HEK293 (cell line): ENCODE measurements around the gene IDUA.

ENCODE experiments used
- GLIS1 ChIP-seq: fragments of 450-650 bp; formaldehyde crosslinking; IDR thresholded peaks from 2 replicates; pipeline ENCODE4 v1.5.1; 2016; ENCODE audit warnings: missing biosample characterization, missing genetic modification characterization
- PRDM1 ChIP-seq: fragments of 450-650 bp; formaldehyde crosslinking; IDR thresholded peaks from 2 replicates; pipeline ENCODE4; 2016; ENCODE audit warnings: missing biosample characterization, missing genetic modification characterization
- SP2 ChIP-seq: fragments of 450-650 bp; formaldehyde crosslinking; IDR thresholded peaks from 2 replicates; pipeline ENCODE4 v1.5.1; 2016; ENCODE audit warnings: missing biosample characterization, missing genetic modification characterization
- WT1 ChIP-seq: fragments of 450-650 bp; formaldehyde crosslinking; IDR thresholded peaks from 2 replicates; pipeline ENCODE4 v1.5.1; 2016; ENCODE audit warnings: missing biosample characterization, missing genetic modification characterization
- ZBTB7A ChIP-seq: fragments of 450-650 bp; formaldehyde crosslinking; IDR thresholded peaks from 2 replicates; pipeline ENCODE4 v1.5.1; 2016; ENCODE audit warnings: low read depth, missing biosample characterization, missing genetic modification characterization
- ZFHX2 ChIP-seq: fragments of 450-650 bp; formaldehyde crosslinking; conservative IDR thresholded peaks from 2 replicates; pipeline ENCODE4 v1.5.1; 2016; ENCODE audit warnings: missing biosample characterization, missing genetic modification characterization
- ZFP37 ChIP-seq: fragments of 450-650 bp; formaldehyde crosslinking; IDR thresholded peaks from 2 replicates; pipeline ENCODE4 v1.5.1; 2016; ENCODE audit warnings: missing biosample characterization, missing genetic modification characterization
- ZIC2 ChIP-seq: fragments of 450-650 bp; formaldehyde crosslinking; IDR thresholded peaks from 2 replicates; pipeline ENCODE4 v1.5.1; 2016; ENCODE audit warnings: missing biosample characterization, missing genetic modification characterization
- ZNF202 ChIP-seq: fragments of 450-650 bp; formaldehyde crosslinking; IDR thresholded peaks from 2 replicates; pipeline ENCODE4 v1.5.1; 2016; ENCODE audit warnings: missing biosample characterization, missing genetic modification characterization, borderline replicate concordance
- ZNF335 ChIP-seq: fragments of 450-650 bp; formaldehyde crosslinking; conservative IDR thresholded peaks from 2 replicates; pipeline ENCODE4 v1.5.1; 2016; ENCODE audit warnings: missing biosample characterization, missing genetic modification characterization
- ZNF423 ChIP-seq: fragments of 450-650 bp; formaldehyde crosslinking; IDR thresholded peaks from 2 replicates; pipeline ENCODE4 v1.5.1; 2016; ENCODE audit warnings: missing biosample characterization, missing genetic modification characterization
- ZNF501 ChIP-seq: fragments of 450-650 bp; formaldehyde crosslinking; IDR thresholded peaks from 2 replicates; pipeline ENCODE4 v1.5.1; 2016; ENCODE audit warnings: missing biosample characterization, missing genetic modification characterization
- ZNF549 ChIP-seq: fragments of 450-650 bp; IDR thresholded peaks from 2 replicates; pipeline ENCODE4 v1.5.1; 2018; ENCODE audit warnings: missing biosample characterization, missing genetic modification characterization, mild to moderate bottlenecking, inconsistent platforms, moderate library complexity
- ZNF561 ChIP-seq: fragments of 450-650 bp; IDR thresholded peaks from 2 replicates; pipeline ENCODE4 v1.5.1; 2018; ENCODE audit warnings: missing biosample characterization, missing genetic modification characterization, borderline replicate concordance
- ZNF654 ChIP-seq: fragments of 450-650 bp; formaldehyde crosslinking; IDR thresholded peaks from 2 replicates; pipeline ENCODE4 v1.5.1; 2016; ENCODE audit warnings: low read depth, missing biosample characterization, missing genetic modification characterization
- ZNF701 ChIP-seq: fragments of 450-650 bp; formaldehyde crosslinking; IDR thresholded peaks from 2 replicates; pipeline ENCODE4 v1.5.1; 2016; ENCODE audit warnings: missing biosample characterization, missing genetic modification characterization
- ZNF76 ChIP-seq: fragments of 450-650 bp; formaldehyde crosslinking; IDR thresholded peaks from 2 replicates; pipeline ENCODE4; 2016; ENCODE audit warnings: low read depth, missing biosample characterization, missing genetic modification characterization, borderline replicate concordance
- TF ChIP-seq, protein P1 (sequence below): fragments of 450-650 bp; formaldehyde crosslinking; IDR thresholded peaks from 2 replicates; pipeline ENCODE4 v1.5.1; 2016; ENCODE audit warnings: missing biosample characterization, missing genetic modification characterization
- TF ChIP-seq, protein P2 (sequence below): fragments of 450-650 bp; formaldehyde crosslinking; IDR thresholded peaks from 2 replicates; pipeline ENCODE4 v1.5.1; 2017; ENCODE audit warnings: missing biosample characterization, missing genetic modification characterization
- TF ChIP-seq, protein P3 (sequence below): fragments of 450-650 bp; formaldehyde crosslinking; IDR thresholded peaks from 2 replicates; pipeline ENCODE4 v1.5.1; 2016; ENCODE audit warnings: missing biosample characterization, missing genetic modification characterization
- TF ChIP-seq, protein P4 (sequence below): fragments of 450-650 bp; formaldehyde crosslinking; IDR thresholded peaks from 2 replicates; pipeline ENCODE4 v1.5.1; 2016; ENCODE audit warnings: missing biosample characterization, missing genetic modification characterization
- TF ChIP-seq, protein P5 (sequence below): fragments of 450-650 bp; formaldehyde crosslinking; conservative IDR thresholded peaks from 2 replicates; pipeline ENCODE4 v1.5.1; 2016; ENCODE audit warnings: low read depth, missing biosample characterization, missing genetic modification characterization

Gene IDUA

DNA sequence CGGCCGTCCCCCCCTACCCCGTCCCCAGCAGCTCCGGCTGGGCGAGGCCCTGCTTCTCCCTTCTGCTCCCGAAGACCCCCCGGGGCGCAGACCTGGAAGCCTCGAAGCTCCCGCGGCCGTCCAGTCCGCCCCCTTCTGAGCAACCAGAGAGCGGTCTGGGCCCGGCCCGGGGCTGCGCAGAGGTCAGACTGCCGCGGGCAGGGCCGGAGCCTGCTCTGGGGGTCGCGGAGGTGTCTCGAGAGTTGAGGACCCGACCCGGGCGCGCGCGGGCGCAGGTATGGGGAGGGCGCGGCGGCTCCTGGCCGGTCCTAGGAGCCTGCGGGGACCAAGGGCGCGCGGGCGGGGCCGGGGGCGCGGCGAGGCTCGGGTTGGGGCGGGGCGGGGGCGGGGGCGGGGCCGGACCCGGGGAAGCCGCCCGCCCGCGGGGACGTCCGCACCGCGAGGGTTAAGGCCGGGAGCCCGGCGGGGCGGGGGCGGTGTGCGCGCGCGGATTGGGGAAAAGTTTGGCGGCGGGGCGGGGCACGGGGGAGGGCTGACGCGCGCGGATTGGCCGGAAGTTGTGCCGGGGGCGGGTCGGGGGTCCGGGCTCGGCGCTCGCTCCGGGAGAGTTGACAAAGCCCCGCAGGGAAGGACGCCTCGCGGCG is 24.3 kb downstream of the IDUA start, which contains the start of gene FGFRL1 (continued):
- TF ChIP-seq PRDM1 (tag by site-specific recombination) (no peak), ZNF76 (tag by site-specific recombination) (no peak), ZNF423 (peak; percentile 40; the same call in 1 of the 2 replicates), ZNF501 (tag by site-specific recombination) (no peak), GLIS1 (tag by site-specific recombination) (peak; percentile 92), WT1 (no peak), ZNF561 (tag by site-specific recombination) (no peak), ZBTB7A (tag by site-specific recombination) (no peak), ZNF701 (tag by site-specific recombination) (no peak), ZNF654 (tag by site-specific recombination) (no peak), ZFHX2 (tag by site-specific recombination) (no peak), ZIC2 (tag by site-specific recombination) (peak; percentile 76; the same call in 1 of the 2 replicates), ZFP37 (no peak), ZNF335 (peak; percentile 83), SP2 (tag by site-specific recombination) (0 out of 2 replicates have a peak, but pooled peaks have one; percentile 14), ZNF549 (tag by site-specific recombination) (no peak), ZNF202 (no peak)
- TF ChIP-seq, protein P1, sequence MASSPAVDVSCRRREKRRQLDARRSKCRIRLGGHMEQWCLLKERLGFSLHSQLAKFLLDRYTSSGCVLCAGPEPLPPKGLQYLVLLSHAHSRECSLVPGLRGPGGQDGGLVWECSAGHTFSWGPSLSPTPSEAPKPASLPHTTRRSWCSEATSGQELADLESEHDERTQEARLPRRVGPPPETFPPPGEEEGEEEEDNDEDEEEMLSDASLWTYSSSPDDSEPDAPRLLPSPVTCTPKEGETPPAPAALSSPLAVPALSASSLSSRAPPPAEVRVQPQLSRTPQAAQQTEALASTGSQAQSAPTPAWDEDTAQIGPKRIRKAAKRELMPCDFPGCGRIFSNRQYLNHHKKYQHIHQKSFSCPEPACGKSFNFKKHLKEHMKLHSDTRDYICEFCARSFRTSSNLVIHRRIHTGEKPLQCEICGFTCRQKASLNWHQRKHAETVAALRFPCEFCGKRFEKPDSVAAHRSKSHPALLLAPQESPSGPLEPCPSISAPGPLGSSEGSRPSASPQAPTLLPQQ (tag by site-specific recombination), result no peak
- TF ChIP-seq, protein P2, sequence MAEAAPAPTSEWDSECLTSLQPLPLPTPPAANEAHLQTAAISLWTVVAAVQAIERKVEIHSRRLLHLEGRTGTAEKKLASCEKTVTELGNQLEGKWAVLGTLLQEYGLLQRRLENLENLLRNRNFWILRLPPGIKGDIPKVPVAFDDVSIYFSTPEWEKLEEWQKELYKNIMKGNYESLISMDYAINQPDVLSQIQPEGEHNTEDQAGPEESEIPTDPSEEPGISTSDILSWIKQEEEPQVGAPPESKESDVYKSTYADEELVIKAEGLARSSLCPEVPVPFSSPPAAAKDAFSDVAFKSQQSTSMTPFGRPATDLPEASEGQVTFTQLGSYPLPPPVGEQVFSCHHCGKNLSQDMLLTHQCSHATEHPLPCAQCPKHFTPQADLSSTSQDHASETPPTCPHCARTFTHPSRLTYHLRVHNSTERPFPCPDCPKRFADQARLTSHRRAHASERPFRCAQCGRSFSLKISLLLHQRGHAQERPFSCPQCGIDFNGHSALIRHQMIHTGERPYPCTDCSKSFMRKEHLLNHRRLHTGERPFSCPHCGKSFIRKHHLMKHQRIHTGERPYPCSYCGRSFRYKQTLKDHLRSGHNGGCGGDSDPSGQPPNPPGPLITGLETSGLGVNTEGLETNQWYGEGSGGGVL (tag by site-specific recombination), result no peak
- TF ChIP-seq, protein P3, sequence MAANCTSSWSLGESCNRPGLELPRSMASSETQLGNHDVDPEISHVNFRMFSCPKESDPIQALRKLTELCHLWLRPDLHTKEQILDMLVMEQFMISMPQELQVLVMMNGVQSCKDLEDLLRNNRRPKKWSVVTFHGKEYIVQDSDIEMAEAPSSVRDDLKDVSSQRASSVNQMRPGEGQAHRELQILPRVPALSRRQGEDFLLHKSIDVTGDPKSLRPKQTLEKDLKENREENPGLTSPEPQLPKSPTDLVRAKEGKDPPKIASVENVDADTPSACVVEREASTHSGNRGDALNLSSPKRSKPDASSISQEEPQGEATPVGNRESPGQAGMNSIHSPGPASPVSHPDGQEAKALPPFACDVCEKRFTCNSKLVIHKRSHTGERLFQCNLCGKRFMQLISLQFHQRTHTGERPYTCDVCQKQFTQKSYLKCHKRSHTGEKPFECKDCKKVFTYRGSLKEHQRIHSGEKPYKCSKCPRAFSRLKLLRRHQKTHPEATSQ, result no peak
- TF ChIP-seq, protein P4, sequence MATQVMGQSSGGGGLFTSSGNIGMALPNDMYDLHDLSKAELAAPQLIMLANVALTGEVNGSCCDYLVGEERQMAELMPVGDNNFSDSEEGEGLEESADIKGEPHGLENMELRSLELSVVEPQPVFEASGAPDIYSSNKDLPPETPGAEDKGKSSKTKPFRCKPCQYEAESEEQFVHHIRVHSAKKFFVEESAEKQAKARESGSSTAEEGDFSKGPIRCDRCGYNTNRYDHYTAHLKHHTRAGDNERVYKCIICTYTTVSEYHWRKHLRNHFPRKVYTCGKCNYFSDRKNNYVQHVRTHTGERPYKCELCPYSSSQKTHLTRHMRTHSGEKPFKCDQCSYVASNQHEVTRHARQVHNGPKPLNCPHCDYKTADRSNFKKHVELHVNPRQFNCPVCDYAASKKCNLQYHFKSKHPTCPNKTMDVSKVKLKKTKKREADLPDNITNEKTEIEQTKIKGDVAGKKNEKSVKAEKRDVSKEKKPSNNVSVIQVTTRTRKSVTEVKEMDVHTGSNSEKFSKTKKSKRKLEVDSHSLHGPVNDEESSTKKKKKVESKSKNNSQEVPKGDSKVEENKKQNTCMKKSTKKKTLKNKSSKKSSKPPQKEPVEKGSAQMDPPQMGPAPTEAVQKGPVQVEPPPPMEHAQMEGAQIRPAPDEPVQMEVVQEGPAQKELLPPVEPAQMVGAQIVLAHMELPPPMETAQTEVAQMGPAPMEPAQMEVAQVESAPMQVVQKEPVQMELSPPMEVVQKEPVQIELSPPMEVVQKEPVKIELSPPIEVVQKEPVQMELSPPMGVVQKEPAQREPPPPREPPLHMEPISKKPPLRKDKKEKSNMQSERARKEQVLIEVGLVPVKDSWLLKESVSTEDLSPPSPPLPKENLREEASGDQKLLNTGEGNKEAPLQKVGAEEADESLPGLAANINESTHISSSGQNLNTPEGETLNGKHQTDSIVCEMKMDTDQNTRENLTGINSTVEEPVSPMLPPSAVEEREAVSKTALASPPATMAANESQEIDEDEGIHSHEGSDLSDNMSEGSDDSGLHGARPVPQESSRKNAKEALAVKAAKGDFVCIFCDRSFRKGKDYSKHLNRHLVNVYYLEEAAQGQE (tag by site-specific recombination), result no peak
- TF ChIP-seq, protein P5, sequence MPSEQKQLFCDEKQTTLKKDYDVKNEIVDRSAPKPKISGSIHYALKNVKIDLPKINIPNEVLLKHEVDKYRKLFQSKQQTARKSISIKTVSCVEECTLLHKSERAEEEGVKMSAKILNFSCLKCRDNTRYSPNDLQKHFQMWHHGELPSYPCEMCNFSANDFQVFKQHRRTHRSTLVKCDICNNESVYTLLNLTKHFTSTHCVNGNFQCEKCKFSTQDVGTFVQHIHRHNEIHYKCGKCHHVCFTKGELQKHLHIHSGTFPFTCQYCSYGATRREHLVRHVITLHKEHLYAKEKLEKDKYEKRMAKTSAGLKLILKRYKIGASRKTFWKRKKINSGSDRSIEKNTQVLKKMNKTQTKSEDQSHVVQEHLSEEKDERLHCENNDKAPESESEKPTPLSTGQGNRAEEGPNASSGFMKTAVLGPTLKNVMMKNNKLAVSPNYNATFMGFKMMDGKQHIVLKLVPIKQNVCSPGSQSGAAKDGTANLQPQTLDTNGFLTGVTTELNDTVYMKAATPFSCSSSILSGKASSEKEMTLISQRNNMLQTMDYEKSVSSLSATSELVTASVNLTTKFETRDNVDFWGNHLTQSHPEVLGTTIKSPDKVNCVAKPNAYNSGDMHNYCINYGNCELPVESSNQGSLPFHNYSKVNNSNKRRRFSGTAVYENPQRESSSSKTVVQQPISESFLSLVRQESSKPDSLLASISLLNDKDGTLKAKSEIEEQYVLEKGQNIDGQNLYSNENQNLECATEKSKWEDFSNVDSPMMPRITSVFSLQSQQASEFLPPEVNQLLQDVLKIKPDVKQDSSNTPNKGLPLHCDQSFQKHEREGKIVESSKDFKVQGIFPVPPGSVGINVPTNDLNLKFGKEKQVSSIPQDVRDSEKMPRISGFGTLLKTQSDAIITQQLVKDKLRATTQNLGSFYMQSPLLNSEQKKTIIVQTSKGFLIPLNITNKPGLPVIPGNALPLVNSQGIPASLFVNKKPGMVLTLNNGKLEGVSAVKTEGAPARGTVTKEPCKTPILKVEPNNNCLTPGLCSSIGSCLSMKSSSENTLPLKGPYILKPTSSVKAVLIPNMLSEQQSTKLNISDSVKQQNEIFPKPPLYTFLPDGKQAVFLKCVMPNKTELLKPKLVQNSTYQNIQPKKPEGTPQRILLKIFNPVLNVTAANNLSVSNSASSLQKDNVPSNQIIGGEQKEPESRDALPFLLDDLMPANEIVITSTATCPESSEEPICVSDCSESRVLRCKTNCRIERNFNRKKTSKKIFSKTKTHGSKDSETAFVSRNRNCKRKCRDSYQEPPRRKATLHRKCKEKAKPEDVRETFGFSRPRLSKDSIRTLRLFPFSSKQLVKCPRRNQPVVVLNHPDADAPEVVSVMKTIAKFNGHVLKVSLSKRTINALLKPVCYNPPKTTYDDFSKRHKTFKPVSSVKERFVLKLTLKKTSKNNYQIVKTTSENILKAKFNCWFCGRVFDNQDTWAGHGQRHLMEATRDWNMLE (tag by site-specific recombination), result no peak
